Transverse colon (tissue), 4 donors: ENCODE measurements around the gene GRM4. TPM values are rescaled to one million over a fixed set of nuclear protein-coding genes. Genes with fewer than 3 reads are reported as not detected.

ENCODE experiments used
- DNase-seq: peaks from one replicate; pipeline ENCODE4 v3.0.0-alpha.2; 2019
- H3K27ac ChIP-seq, 4 donors: fragments of 200-600 bp; sonication (generic); 2 replicates each; pipeline ENCODE4 v1.5.1; 2016 to 2018; ENCODE audit warnings: inconsistent platforms in 4 of 4
- H3K27me3 ChIP-seq: fragments of 200-600 bp; sonication (generic); 2 replicates; pipeline ENCODE4 v1.5.1; 2017; ENCODE audit warnings: inconsistent platforms
- H3K36me3 ChIP-seq, 4 donors: fragments of 200-600 bp; sonication (generic); 2 replicates each; pipeline ENCODE4 v1.5.1; 2017 to 2019; ENCODE audit warnings: inconsistent platforms in 4 of 4
- H3K4me1 ChIP-seq, 4 donors: fragments of 200-600 bp; sonication (generic); 2 replicates each; pipeline ENCODE4 v1.5.1; 2017 to 2020; ENCODE audit warnings: inconsistent platforms in 4 of 4
- H3K4me3 ChIP-seq, 4 donors: fragments of 200-600 bp; sonication (generic); 1 replicate in 1 of 4; 2 replicates in 3 of 4; pipeline versions ENCODE4 v1.5.1 to v1.6.1; 2017 to 2019; ENCODE audit warnings: inconsistent platforms in 4 of 4
- H3K9me3 ChIP-seq, 2 donors: fragments of 200-600 bp; sonication (generic); 2 replicates each; pipeline ENCODE4 v1.5.1; 2017 to 2019; ENCODE audit warnings: inconsistent platforms in 2 of 2
- EP300 ChIP-seq: sonication (generic); formaldehyde crosslinking; IDR thresholded peaks from one replicate; pipeline ENCODE4 v1.6.1; 2017; ENCODE audit warnings: antibody characterized with exemption, low read depth
- POLR2A ChIP-seq: fragments of 450-650 bp; IDR thresholded peaks from one replicate; pipeline ENCODE4 v1.6.1; 2016; ENCODE audit warnings: antibody characterized with exemption, mild to moderate bottlenecking, moderate library complexity
- POLR2AphosphoS5 ChIP-seq, 3 donors: sonication (generic); formaldehyde crosslinking; IDR thresholded peaks; one replicate each; pipeline ENCODE4 v1.6.1; 2016; ENCODE audit warnings: antibody characterized with exemption in 3 of 3
- WGBS, 2 donors: methylation state at CpG; one replicate each; pipeline ENCODE4 v1.1.5; 2018; ENCODE audit warnings: low coverage in 1 of 2; 5-methylcytosine and 5-hydroxymethylcytosine counted together
- in situ Hi-C, 4 donors: fragments of 200-750 bp; cut with MboI; loops; one replicate each; pipeline versions ENCODE4 v1.15.0 to v1.15.1; 2017; ENCODE audit warnings: low sequenced_read_pairs in 3 of 4, low pct_ligation_motif_present in 1 of 4, low pct_unique_long_range_greater_than_20kb in 1 of 4
- intact Hi-C: fragments of 100-400 bp; cut with DNase I; formaldehyde crosslinking; loops from one replicate; pipeline ENCODE4 v1.15.1; 2023; ENCODE audit warnings: low total_unique reads
- total RNA-seq, 4 donors: library from RNA; depleted of rRNA; stranded (reverse); fragments of >200 nt; gene quantifications; one replicate each; pipeline ENCODE4 v1.1.0, GENCODE V29; 2016
- TF ChIP-seq, protein P1 (sequence below), 5 experiments: fragments of 200-600 bp in 3 of 5; fragments of 450-650 bp in 2 of 5; sonication (generic) in 3 of 5; IDR thresholded peaks; 1 replicate in 2 of 5; 2 replicates in 3 of 5; pipeline ENCODE4 v1.5.1; 2016 to 2017; ENCODE audit warnings: antibody characterized with exemption in 5 of 5, inconsistent platforms in 3 of 5, mild to moderate bottlenecking in 2 of 5, moderate library complexity in 1 of 5

The GRM4 gene
- total RNA-seq, 4 donors from 2014 or later = not detected

DNA sequence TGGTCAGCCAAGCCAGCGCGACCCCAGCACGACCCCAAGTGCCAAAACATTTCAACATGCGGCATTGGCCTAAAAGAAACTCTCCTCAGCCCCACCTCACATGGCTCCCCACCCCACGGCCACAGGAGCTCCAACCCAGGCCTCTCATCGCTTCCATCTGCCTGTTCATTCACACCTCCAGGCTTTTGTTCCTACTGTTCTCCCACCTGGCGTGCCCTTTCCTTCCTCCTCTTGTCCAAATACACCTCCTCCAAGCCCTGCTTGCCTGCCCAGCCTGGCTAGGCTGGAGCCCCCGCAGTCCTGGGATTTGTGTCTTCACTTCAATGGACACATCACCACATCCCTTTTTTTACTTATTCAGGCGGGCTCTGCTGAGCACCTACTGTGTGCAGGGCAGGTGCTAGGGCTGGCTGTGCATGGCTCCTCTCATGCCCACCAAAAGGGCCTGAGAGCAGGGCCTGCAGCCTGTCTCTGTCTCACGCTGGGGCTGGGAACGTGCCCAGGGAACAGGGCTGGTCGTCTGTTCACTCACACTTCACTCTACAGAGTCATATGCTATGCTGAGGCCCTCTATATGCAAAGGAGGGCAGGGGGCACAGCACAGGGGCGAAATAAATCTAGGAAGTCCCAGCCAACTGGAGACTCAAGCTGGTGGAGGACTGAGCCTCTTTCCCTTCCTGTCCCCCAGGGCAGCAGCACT, 61.1 kb downstream of the GRM4 start:
- intact Hi-C loops (no loop called here), in situ Hi-C loops (no loop called here)
- 71% methylated on average over 13 of the region's 13 CpGs; no CpG with 5 or more reads in 1 of the 2 donors for WGBS, 2 donors
- DNase-seq = no peak
- no peak for TF ChIP-seq POLR2AphosphoS5 (IDR thresholded peaks at IDR 0.05)
- TF ChIP-seq POLR2A = no peak
- TF ChIP-seq, protein P1, sequence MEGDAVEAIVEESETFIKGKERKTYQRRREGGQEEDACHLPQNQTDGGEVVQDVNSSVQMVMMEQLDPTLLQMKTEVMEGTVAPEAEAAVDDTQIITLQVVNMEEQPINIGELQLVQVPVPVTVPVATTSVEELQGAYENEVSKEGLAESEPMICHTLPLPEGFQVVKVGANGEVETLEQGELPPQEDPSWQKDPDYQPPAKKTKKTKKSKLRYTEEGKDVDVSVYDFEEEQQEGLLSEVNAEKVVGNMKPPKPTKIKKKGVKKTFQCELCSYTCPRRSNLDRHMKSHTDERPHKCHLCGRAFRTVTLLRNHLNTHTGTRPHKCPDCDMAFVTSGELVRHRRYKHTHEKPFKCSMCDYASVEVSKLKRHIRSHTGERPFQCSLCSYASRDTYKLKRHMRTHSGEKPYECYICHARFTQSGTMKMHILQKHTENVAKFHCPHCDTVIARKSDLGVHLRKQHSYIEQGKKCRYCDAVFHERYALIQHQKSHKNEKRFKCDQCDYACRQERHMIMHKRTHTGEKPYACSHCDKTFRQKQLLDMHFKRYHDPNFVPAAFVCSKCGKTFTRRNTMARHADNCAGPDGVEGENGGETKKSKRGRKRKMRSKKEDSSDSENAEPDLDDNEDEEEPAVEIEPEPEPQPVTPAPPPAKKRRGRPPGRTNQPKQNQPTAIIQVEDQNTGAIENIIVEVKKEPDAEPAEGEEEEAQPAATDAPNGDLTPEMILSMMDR (IDR thresholded peaks at IDR 0.05) = no peak
- no peak for TF ChIP-seq EP300
- Histone ChIP-seq H3K36me3 (no peaks in the 10 kb centered on the region), H3K4me1 (no peaks in the 10 kb centered on the region), H3K9me3 (no peaks in the 10 kb centered on the region), H3K4me3 (no peak overlapping the region), H3K27me3 (no peaks in the 10 kb centered on the region), H3K27ac (no peak overlapping the region)

DNA sequence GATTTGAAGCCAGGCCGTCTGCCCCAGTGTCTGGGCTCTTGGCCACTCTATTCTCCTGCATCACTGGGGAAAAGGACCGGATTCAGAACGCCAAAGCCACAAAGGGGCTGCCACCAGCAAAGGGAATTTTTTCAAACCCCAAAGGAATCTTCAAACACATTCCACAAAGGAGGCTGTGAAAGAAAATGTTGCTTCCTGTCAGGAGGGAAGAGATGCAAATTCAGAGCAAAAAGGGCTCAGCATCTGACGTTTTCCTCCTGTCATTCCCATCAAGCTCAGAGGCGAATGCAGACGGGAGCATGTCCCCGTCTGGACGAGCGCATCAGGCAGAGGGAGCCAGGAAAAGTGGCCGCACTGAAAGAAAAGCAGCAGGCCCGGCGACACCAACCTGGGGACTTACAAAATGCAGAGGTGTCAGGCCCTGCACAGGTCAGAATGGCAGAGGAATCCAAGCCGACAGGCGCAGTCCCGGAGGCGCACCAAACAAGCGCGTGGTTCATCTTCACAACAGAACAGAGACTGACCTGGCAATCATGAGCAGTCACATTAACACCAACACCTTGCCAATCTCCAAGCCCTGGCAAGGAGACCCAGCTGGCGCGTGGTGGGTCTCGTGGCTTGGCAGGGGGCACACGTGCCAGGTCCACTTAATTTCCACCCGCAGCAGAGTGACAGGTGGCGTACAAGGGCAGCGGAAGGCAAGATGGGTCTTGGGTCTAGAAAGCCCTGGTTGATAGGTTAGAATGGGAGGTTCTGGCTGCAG, 62.8 kb downstream of the GRM4 start:
- H3K27me3 ChIP-seq = no peaks in the 10 kb centered on the region
- WGBS, 2 donors = 60 to 80% methylated on average over 1 to 25 of the region's 25 CpGs
- no peaks in the 10 kb centered on the region for H3K36me3 ChIP-seq
- DNase-seq = no peak
- no peak overlapping the region for H3K27ac ChIP-seq
- intact Hi-C loops = no loop called here
- H3K9me3 ChIP-seq = no peaks in the 10 kb centered on the region
- no peak overlapping the region for H3K4me3 ChIP-seq
- in situ Hi-C loops = no loop called here
- no peaks in the 10 kb centered on the region for H3K4me1 ChIP-seq
- TF ChIP-seq POLR2A (no peak), POLR2AphosphoS5 (IDR thresholded peaks at IDR 0.05) (no peak), EP300 (no peak)
- TF ChIP-seq, protein P1 (IDR thresholded peaks at IDR 0.05) = no peak

DNA sequence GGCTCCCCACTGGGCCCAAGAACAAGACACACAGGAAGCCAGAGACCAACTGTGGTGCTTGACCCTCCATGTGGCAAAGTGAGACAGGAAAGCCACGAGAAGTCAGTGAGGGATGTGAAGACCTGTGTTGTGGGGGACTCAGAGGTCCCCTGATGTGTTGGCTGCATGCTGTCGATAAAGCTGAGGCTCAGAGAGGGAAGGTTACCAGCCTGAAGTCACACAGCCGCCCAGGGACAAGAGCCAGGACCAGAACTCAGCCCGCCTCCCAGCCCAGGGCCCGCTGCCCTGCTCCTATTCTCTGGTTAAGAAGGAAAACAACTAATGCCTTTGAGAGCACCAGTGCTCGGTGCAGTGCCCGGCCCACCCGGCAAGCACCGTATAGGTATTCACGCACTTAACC, 63.5 kb downstream of the GRM4 start:
- Histone ChIP-seq H3K27me3 (no peaks in the 10 kb centered on the region), H3K36me3 (no peaks in the 10 kb centered on the region), H3K4me1 (no peaks in the 10 kb centered on the region), H3K4me3 (no peak overlapping the region), H3K27ac (no peak overlapping the region), H3K9me3 (no peaks in the 10 kb centered on the region)
- DNase-seq = no peak
- in situ Hi-C loops (no loop called here), intact Hi-C loops (no loop called here)
- TF ChIP-seq, protein P1 (IDR thresholded peaks at IDR 0.05) = no peak
- TF ChIP-seq POLR2AphosphoS5 (IDR thresholded peaks at IDR 0.05) (no peak), POLR2A (no peak), EP300 (no peak)
- WGBS, 2 donors = 84% methylated on average over 10 of the region's 10 CpGs; no CpG with 5 or more reads in 1 of the 2 donors

DNA sequence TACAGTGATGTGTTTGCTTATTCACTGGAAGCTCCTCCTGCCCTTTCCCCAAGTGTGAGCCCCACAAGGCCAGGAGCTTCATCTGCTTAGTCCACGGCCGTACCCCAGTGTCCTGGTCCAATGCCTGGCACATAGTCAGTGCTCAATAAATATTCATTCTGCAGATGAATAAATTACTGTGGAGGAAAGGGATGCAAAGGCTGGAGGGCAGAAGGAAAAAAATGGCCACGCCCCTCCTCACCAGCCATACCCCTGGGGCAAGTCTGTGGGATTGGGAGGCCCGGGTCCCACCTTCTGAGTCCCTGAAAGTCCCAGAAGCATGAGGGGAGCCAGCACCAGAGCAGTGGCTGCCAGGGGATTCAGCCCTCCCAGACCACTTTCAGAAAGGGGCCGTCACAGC, 65.5 kb downstream of the GRM4 start:
- Histone ChIP-seq H3K36me3 (no peaks in the 10 kb centered on the region), H3K27me3 (no peaks in the 10 kb centered on the region), H3K4me1 (no peaks in the 10 kb centered on the region), H3K9me3 (no peaks in the 10 kb centered on the region), H3K27ac (no peak overlapping the region), H3K4me3 (no peak overlapping the region)
- intact Hi-C loops = no loop called here
- in situ Hi-C loops = no loop called here
- no peak for DNase-seq
- TF ChIP-seq POLR2A (no peak), POLR2AphosphoS5 (IDR thresholded peaks at IDR 0.05) (no peak), EP300 (no peak)
- TF ChIP-seq, protein P1 (IDR thresholded peaks at IDR 0.05) = no peak
- whole genome bisulfite sequencing, 2 donors = 75% methylated on average over 4 of the region's 5 CpGs; no CpG with 5 or more reads in 1 of the 2 donors
